ENCODE results near the gene MEF2B.

GRCh38 chr19:19096641-19097627 is 73.1 kb downstream of the MEF2B start:
- TF ChIP-seq, protein P1, sequence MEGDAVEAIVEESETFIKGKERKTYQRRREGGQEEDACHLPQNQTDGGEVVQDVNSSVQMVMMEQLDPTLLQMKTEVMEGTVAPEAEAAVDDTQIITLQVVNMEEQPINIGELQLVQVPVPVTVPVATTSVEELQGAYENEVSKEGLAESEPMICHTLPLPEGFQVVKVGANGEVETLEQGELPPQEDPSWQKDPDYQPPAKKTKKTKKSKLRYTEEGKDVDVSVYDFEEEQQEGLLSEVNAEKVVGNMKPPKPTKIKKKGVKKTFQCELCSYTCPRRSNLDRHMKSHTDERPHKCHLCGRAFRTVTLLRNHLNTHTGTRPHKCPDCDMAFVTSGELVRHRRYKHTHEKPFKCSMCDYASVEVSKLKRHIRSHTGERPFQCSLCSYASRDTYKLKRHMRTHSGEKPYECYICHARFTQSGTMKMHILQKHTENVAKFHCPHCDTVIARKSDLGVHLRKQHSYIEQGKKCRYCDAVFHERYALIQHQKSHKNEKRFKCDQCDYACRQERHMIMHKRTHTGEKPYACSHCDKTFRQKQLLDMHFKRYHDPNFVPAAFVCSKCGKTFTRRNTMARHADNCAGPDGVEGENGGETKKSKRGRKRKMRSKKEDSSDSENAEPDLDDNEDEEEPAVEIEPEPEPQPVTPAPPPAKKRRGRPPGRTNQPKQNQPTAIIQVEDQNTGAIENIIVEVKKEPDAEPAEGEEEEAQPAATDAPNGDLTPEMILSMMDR (conservative IDR thresholded peaks at IDR 0.05) = no peak
- no peak for TF ChIP-seq ZFX (IDR thresholded peaks at IDR 0.05)
